GM18951 (cell line): ENCODE results near the gene KMT2C.

Experiments used
- POLR2A ChIP-seq: IDR thresholded peaks from 4 replicates; pipeline ENCODE4 v1.6.1; 2011; ENCODE audit warnings: mild to moderate bottlenecking; ENCODE audit not compliant: insufficient read length, insufficient read depth; ENCODE audit errors: extremely low read depth
- in situ Hi-C: fragments of 300-500 bp; cut with MboI; formaldehyde crosslinking; loops from one replicate; pipeline ENCODE4 v1.12.0; 2022; ENCODE audit warnings: low sequenced_read_pairs, mixed read lengths, inconsistent platforms; ENCODE audit not compliant: unreplicated experiment

Gene KMT2C

DNA sequence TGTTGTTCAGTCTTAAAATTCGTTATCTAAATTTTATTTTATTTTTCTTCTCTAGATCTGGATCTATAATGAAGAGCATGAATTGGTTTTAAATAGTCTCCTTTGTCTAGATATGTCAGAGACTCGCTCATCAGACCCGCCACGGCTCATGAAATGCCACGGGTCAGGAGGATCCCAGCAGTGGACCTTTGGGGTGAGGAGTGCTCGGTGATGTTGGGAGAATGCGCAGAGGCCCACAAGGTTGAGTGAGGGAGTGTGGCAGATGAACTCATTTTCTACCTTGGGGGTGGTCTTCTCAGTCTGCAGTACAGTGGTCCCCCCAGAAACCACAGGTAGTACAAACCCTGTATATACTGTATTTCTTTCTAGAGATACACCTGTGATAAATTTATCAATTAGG is 315.0 kb downstream of the KMT2C start:
- in situ Hi-C loops = no loop called here

GRCh38 chr7:152120210-152120609 is 315.6 kb downstream of the KMT2C start:
- no peak for TF ChIP-seq POLR2A
- in situ Hi-C loops = no loop called here

More for the DNA sequence above, 315.0 kb downstream of the KMT2C start:
- TF ChIP-seq POLR2A = no peak

GRCh38 chr7:152117356-152117755 is 318.4 kb downstream of the KMT2C start:
- in situ Hi-C loops = no loop called here
- no peak for TF ChIP-seq POLR2A

DNA sequence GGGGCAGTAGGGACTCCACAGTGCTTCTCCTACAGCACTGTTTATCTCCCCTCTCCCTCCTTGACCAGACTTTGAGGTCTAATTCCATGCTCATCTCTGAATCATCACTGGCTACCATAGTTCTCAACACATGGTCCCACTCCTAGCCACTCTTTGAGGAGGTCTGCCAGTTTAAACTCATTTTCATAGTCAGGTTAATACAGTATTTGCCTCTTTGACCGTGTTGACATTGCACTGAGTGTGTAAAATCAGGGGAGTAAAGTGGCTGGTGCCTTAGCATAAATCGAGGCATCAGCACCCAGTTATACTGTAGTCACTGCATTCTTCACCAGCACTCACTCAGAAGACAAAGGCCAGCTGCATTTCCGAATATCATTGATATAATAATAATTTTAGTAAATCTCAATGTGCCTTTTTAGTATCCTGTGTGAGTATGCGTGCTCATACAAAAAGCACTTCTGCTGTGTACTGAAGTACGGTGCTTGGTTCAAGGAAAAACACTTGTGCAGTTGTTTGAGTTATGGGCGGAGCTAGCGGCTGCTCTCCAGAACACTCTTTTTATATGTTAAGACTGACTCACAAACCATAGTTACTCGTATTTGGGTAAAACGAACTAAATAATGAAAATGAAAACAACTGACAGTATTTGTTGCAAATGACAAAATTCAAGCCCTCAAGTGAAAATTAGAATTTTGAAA is 320.6 kb downstream of the KMT2C start:
- no peak for TF ChIP-seq POLR2A
- in situ Hi-C loops = no loop called here

- no peak for TF ChIP-seq POLR2A
- in situ Hi-C loops = no loop called here
Measured at GRCh38 chr7:152112829-152113228, 323.0 kb downstream of the KMT2C start.

- no peak for TF ChIP-seq POLR2A
Measured at GRCh38 chr7:152108359-152108758, 327.4 kb downstream of the KMT2C start.

GRCh38 chr7:152107945-152108344 is 327.9 kb downstream of the KMT2C start:
- in situ Hi-C loops = no loop called here
- TF ChIP-seq POLR2A = no peak

More at GRCh38 chr7:152108359-152108758, 327.4 kb downstream of the KMT2C start:
- in situ Hi-C loops = no loop called here

- no peak for TF ChIP-seq POLR2A
- in situ Hi-C loops = no loop called here
Measured at GRCh38 chr7:152106990-152107389, 328.8 kb downstream of the KMT2C start.

DNA sequence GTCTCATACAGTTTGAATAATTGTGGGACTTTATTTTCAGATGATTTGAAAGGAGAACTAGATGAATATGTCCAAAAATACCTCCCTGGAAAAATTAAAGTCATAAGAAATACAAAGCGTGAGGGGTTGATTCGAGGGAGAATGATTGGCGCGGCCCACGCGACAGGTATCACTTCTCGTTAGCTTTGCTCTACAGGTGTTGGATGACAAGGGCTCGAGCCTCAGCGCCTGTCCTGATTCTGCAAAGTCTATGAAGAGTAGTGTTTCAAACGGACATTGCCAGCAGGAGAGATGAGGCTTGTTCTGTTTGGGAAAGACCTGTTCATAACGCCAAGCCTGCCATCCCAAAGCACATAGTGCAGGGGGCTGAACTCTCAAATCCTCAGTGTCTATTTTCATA is 330.6 kb downstream of the KMT2C start:
- in situ Hi-C loops = no loop called here
- no peak for TF ChIP-seq POLR2A

GRCh38 chr7:152103691-152104090 is 332.1 kb downstream of the KMT2C start:
- no peak for TF ChIP-seq POLR2A
- in situ Hi-C loops = no loop called here

DNA sequence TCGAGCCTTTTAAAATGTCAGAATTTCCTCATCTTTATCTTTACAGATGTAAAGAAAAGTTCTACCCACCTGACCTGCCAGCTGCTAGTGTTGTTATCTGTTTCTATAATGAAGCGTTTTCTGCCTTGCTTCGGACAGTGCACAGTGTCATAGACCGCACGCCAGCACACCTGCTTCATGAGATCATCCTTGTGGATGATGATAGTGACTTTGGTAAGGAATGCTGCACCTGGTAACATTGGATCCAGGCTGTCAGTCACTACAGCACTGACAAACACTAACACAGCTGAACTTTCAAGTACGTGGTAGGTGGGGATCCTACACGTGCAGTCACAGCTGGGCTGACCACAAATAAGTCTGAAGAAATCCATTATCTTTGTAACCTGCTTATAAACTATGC is 332.7 kb downstream of the KMT2C start:
- in situ Hi-C loops = no loop called here
- no peak for TF ChIP-seq POLR2A

- no peak for TF ChIP-seq POLR2A
- in situ Hi-C loops = no loop called here
Measured at GRCh38 chr7:152097330-152097729, 338.5 kb downstream of the KMT2C start.

GRCh38 chr7:152095771-152096170 is 340.0 kb downstream of the KMT2C start:
- in situ Hi-C loops = no loop called here
- no peak for TF ChIP-seq POLR2A

DNA sequence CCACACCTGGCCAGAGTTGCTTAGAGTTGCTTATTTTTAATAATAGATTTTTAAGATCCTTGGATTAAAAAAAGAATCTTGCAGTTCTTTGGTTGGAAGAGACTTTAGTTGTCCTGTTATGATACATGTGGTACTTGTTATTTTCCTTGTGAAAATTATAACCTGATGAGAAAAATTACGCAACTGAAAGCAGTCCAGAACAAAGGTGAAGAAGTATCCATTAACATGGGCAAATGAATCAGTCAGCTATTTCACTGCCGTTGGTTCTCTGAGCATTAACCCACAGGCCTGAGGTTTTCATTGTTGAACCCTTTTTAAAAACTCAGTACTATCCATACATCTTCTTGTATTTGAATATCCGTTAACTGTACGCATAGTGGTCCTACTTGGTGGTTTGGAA is 342.1 kb downstream of the KMT2C start:
- in situ Hi-C loops = no loop called here
- no peak for TF ChIP-seq POLR2A

DNA sequence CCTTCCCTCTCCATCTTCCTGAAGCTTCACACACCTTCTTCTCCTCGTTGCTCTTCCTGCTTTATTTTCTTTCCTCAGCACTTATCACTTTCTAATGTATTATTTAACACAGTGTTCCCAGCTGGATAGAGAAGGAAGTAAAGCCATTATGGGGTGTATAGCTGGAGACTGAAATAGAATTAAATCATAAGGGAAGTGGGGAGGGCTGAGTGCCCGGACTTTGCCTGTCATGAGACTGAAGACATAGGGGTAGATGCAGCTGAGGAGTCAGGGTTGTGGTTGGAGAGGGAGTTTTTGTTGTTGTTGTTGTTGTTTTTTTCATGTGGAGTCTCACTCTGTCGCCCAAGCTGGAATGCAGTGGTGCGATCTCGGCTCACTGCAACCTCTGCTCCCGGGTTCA is 345.1 kb downstream of the KMT2C start:
- TF ChIP-seq POLR2A = no peak
- in situ Hi-C loops = no loop called here
